Activated CD4-positive, CD25-positive, alpha-beta regulatory T cell (primary cell): ENCODE measurements around the gene LSM10.

ENCODE experiments used
- DNase-seq, 4 experiments: peaks; one replicate each; lab custom pipeline; 2025; lab: John Stamatoyannopoulos, UW

The LSM10 gene

DNA sequence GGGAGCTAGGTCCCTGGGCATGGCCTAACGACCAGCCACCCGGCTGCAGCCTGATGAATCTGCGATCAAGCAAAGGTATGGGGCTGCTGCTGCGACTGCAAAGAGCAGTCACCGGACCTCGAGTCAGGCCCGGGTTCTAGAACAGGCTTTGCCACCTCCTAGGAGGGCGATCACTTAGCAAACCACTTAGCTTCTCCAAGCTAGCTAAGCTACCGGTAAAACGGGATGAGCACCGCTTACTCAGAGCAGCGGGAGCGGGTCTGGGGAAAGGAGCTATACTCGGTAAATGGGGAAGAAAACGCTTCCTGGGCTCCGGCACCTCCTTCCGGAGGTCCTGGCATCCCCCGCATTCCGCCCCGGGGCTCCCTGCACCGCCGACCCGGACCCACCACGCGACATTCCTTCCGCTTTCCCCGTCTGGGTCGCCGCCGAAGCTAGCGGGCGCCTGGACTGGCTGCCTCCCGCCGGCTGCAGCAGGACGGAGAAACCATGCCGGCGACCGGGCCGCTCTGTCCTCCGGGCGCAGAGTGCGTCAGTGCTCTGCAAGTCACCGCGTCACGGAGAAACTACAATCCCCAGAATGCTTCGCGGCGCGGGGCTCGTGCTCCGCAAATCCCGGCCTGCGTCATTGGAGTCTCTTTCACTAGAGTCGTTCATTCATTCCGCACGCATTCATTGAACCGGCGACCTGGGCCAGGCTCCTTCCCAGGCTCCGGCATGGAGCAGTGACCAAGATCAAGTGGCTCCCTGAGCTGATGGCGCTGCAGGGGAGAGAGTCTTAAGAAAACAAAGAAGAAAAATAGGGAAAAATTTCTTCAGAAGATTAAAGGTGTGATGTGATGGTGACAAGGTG, at the start of gene LSM10:
Gene LSM10, minus strand, starts transcription at position 531 of the 853 bp plus-strand sequence. CDS start 3,779 bp downstream, outside the sequence.
- peak; percentile 74 to 81 (median 80) for DNase-seq

DNA sequence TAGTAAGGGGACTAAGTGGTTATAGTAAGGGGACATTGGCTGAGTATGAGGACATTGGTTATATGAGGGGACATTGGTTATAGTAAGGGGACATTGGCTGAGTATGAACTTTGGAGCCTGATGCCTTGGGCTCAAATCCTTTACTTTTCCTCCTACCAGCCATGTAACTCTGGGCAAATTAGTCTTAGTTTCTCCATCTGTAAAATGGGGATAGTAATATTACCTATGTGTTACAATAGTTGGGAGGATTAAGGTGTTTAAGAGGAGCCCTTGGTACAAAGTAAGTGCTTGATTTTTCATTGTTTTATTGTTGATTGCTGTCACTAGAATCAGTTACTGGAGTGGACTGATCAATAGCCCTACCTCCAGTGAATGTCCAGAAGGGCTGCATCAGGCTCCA, 49.7 kb upstream of the LSM10 start:
- DNase-seq: no peak

DNA sequence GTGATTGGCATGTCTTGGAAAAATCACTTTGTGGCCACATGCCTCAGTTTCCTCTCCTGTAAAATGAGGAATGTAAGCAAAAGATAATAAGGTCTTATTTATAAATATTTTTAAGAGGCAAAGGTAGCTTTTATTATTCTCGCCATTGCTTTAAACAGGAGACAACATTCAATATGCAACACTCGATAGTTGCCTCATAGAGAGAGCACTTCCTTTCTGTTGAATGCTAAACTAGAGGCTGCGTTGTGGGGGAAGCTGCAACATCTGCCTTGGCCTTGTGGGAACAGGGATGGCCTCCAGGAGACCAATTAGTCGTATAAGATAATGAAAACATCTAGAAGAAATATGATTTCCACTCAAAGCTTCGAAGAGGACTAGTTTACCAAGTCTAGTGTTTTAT, 49.0 kb upstream of the LSM10 start:
- DNase-seq: no peak

DNA sequence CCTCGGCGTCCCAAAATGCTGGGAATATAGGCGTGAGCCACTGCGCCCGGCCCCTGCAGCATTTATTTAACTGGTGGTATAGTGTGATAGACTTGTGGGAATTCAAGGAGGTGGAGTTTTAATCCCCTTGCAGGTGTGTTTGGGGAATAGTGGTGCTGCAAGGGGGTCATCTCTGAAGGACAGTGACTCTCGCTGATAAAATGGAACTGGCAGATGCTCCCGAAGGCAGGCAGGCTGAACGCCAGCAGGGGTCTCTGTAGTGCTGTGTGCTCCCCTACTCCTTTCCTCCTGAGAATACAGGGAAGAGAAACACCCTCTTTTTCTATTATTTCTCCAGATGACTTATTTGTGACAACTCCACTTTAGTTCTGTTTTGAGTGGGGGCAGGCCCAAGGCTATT, 48.6 kb upstream of the LSM10 start:
- DNase-seq: no peak

DNA sequence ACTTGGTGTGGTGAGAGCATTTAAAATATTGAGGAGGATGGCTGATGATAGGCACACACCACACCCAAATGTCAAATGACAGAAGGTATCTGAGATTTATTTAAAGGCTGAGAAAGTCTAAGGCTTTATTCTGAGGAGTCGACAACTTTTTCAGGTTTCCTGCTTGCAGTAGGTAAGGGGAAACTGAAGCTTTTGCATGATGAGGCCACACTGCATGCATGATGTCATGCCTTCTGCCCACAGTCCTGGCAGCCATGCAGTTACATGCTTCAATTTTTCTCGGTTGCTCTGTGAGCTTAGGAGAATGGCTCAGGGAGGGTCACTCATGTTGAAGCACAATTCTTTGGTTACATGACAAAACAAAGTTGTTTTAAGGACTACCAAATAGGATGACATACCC, 45.6 kb upstream of the LSM10 start:
- DNase-seq: no peak

DNA sequence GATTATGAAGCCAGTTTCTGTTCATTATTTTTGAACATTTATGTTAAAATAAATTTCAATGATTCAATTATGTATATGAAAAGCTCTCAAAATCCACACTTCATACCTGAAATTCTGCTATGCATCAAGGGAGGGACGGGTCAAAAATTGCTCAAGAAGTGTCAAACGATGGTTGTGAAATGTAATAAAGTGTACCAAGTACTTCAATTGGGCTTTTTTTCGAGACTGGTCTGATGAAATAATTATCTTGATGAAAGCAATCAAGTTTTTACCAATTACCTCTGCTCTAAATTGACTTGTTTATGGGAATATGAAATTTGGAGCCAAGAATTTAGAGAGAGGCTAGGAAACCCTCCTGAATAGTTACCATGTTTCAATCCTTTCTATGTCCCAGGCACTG, 44.6 kb upstream of the LSM10 start:
- DNase-seq: no peak

DNA sequence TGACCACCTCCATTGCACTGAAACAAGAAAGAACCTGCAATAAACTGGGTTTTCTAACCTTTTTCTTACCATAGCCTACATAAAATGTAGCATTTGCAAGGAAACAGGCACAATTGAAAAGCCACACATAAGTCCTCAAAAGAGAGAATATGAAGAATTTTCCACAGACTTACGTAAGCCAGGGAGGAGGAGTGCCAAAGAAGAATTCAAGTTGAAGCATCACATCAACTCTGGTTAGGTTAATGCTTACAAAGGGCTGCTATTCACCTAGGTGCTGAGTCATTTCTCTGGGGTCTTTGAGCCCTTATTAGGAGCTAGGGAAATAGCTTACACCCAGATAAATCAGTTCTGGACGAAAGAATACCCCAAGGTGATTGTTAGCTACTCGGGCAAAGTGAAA, 42.9 kb upstream of the LSM10 start:
- no peak for DNase-seq

DNA sequence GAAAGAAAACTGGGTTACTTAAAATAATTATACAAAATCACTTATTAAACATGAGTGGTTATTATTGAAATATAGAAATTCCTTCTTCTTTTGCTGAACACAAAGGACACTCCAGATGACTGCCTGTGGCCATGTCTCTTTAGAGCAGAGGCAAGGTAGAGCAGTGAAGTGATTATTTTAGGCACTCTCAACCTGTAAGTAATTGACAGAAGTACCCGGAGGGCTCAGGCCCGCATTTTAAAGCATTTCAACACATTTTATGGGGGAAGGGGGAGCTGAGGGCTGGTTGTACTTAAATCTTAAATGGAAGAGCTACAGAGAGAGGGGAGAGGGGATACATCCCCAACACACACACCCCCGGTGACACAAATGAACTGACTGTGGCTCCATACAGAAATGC, 42.3 kb upstream of the LSM10 start:
- no peak for DNase-seq

DNA sequence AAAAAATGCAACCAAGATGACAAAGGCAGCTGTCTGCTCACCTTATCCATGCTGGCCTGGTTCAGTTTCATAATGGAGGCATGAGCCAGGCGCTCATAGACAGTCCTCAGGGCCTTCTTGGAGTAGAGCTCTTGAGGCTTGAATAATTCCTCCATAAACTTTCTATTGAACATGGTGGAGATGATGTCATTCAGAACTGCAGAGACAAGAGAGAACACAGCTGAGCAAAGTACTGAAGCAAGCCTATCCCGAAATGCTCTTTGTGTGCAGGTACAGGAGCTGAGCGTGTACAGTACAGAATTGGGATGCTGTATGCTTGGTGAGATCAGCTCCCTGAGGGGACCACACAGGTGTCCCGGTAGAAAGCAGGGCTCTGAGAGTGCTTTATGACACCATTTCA, 41.0 kb upstream of the LSM10 start:
- DNase-seq: no peak

DNA sequence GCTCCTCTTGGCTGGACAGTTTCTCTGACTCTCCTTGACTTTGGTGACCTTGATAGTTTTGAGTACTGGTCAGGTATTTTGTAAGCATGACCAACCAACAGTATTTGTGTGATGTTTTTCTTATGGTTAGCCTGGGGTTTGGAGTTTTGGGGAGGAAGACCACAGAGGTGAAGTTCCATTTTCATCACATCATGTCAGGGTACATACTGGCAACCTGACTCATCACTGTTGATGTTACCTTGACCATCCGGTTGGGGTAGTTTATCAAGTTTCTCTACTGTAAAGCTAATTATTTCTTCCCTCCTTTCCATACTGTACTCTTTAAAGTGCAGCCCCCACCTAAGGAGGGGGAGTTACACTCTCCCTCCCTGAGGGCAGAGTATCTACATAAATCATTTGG, 39.1 kb upstream of the LSM10 start:
- no peak for DNase-seq

DNA sequence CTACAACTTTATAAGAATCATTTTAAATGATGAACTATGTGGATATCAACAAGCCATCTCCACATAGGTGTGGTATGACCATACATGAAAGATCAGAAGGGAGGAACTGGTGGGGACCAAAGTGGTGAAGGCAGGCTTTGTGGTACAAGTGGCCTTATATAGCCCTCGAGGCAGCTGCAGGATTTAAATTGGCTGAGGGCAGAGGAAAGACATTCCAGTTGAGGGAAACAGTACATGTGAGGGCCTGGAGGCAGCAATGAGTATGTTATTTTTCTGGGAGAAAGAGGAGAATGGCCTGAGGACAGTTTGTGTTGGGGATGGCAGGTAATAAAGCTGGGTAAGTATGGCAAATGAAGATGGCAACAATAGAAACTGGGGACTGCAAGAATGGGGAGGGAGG, 35.4 kb upstream of the LSM10 start:
- DNase-seq: no peak

DNA sequence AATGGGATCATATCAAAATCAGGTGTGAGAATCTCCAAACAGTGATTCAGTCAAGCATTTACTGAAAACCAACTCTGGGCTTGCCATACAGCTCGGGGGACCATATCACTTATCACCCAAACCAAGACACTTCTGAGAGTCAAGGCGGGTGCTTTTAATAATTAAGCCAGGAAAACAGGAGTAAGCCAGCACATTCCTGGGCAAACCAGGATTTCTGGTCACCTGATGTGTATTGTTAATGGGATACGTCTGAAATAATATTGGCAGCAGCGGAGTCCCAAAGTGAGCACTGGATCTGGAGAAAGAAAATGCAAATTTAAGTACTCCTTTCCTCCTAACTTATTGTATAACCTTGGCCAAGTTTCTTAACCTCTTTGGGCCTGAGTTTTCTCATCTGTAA, 34.9 kb upstream of the LSM10 start:
- DNase-seq: no peak

DNA sequence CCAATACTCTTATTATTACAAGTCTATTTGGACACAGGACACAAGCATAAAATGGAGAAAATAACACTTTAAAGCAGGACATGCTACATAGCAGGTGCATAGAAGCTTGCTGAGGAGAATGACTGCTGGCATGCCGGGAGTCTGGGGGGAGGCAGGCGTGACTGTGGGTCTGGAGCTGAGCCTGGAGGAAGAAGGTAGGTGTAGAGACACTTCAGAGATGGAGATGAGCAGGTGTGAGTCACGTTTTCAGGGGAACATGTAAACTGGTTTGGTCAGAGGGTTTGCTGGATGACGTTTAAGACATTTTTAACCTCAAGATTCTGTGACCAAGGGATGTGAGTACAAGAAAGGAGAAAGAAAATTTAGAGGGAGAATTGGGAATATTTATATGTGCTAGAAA, 28.1 kb upstream of the LSM10 start:
- no peak for DNase-seq

DNA sequence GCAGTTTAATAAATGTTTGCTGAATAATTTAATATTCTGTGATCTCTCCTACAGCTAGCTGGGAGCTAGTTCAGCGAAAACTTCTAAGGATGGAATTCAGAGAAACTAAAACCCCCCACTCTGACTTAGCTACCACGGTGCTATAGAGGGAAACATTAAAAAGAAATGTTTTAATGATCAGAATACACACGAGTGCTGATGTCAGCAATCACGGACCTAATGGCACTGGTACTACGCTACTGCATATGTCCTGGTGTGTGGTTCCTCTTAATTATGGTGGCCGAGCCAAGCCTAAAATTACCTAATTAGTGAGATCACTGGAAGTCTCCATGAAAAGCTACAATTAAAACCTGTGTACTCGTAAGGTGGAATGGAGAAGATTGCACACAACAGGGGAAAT, 23.9 kb upstream of the LSM10 start:
- DNase-seq: no peak

DNA sequence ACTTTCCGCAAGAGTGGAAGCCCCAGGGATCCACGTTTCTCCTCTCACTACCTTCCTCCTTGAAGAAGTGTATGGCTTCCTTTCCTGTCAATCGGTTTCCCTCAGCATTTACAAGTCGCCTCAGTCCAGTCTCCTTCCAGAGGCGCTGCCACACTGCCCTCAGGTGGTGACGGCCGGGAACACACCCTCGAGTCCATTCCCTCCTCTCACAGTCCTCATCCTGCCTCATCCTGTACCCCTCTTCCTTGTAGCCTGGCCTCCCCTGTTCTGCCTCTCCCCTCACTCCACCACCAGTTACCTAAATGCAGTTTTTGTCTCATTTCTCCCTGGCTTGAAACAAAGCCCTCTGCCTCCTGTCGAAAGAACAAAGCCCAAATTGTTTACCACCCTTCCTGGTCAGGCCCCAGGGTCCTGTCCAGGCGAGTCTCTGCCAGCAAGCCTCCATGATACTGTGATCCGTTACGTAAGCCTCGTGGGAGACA, 23.2 kb upstream of the LSM10 start:
- DNase-seq: peak; percentile 67 to 95 (median 84)

DNA sequence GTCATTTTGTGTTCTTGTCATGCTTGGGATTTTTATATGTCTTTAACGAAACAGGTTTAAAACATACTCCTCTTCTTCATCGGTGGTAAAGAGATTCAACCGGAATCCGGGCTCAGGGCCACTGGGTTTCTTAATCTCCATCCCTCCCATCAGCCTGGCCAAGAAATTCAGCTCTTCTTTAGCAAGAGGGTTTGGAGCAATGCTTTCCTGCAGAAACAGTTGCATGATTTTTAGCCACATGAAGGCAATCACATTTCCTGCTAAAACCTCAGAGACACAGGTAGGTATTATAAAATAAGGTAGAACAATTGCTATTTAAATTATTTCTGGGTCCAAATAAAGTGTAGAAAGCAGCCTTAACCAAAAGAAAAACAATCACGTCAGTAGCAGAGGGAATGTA, 22.7 kb upstream of the LSM10 start:
- no peak for DNase-seq

DNA sequence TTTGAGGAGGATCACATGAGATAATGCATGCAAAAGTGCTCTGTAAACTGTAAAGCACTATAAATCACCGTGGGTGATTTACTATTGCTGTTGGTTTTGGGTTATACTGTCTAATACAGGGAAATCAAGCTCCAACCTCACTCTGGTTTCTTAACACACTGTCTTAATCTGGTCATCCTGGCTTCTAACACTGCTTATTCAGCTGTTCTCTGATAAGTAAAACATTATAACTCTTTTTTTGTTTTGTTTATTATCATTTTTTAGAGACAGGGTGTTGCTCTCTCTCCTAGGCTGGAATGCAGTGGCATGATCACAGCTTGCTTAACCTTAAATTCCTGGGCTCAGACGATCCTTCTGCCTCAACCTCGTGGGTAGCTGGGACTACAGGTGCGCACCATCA, 21.9 kb upstream of the LSM10 start:
- no peak for DNase-seq

DNA sequence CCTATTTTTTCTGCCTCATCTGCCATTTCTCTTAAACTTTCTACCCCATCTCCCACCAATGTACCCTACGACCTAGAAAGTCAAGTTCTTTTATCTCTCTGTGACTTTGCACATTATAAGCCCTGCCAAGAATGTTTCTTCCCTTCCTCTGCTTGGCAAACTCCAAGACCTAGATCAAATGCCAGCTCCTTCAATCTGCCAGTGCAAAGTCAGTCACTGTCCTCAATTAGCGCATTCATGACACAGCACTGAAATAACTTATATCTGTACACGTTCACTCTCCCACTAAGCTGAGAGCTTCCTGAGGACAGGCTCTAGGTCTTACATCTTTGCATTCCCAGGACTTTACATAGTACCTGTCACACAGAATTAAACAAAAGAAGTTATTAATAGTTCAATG, 21.4 kb upstream of the LSM10 start:
- DNase-seq: no peak

DNA sequence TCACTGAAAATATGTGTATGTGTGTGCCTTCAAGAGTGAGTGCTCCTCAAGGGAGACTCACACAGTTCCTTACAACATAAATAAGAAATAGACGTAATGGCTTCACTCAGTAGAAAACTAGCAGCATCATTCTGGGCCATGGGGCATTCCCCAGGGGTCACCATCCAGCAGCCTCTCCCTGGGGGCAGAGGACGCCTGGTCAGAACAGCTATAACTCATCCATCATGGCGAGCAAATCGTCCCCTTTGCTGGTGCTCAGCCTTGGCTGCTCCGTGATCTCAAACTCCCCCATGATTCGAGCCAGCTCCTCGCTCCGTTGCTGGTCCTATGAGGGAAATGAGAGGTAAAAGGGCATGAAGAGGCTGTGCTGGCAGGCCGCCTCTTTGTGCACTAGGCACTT, 20.2 kb upstream of the LSM10 start:
- no peak for DNase-seq

DNA sequence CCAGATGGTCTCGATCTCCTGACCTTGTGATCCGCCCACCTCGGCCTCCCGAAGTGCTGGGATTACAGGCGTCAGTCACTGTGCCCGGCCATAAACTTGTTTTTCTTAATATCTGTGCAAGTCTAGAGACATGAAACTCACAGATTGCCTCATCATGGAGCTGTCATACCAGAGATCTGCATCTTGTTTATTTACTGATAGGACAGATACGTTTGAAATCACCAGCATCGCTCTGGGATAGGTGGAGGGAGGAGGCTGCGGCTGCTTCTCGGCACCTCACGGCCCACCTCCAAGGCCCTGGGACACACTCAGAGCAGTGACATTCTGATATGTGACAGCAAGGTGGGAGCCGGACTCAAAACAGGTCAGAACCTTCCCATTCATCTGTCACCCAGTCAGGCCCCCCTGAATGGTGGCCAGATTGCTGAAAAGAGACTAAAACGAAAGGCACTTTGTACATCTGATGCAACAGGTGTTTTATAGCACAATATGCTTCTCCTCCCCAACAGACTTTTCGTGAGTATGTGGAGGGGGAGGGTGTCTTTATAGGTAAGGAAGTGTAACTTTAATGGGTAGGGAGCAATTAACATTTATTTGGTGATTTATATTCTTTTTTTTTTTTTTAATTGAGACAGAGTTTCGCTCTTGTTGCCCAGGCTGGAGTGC, 18.1 kb upstream of the LSM10 start:
- DNase-seq: no peak

DNA sequence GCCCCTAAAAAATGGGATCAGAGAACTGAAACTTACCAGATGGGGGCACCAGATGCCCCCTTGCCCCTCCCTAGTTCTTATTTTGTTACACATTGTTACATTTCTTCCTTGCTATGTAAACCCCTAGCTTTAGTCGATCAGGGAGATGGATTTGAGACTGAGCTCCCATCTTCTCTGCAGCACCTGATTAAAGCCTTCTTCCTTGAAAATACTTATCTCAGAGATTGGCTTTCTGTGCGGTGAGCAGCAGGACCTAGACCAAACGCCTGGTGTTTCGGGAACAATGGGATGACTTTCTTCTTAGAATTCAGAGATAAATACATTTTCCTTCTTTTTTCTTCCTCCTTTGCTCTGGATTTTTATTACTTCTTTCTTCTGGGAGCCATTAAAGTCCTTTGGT, 16.7 kb upstream of the LSM10 start:
- DNase-seq: no peak

DNA sequence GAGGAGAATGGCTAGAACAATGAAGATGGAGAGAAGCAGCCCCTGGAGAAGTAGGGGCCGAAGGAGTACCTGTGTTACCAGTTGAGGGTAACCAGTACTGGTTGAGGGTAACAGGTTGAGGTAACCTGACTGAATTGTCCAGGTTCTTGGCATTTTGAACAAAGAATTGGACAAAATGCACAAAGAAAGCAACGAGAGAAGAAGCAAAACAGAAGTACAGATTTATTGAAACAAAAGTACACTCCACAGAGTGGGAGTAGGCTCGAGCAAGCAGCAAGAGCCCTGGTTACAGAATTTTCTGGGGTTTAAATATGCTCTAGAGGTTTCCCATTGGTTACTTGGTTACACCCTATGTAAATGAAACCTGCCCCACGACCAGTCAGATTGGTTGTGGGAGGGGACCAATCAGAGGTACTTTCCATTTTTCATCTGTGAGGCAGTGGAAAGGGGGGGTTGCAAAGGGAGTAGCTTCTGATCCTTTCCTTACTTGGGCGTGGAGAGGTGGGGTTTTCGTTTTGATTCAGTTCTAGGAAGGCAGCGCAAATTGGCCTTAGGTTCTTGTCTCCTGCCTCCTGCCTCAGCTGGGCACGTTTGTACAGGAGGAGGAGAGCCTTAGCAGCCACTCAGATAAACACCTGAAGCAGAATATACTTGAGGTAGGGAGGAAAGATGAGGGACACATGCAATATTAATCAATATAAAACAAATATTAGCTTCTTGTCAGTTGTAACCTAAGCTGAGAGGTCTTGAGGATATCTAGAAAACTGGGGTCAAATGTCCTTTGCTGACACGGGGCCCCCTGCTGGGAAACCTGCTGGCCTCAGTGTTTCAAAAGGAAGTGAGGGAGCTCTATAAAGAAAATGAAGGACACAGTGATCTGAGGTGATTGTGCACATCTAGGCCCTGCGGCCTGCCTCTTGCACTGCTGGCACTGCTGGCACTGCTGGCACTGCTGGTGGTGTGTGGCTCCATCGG, 14.3 kb upstream of the LSM10 start:
- no peak for DNase-seq
